Liver (tissue), 3 donors: ENCODE measurements around the gene MDP1.

Experiments used
- CTCF ChIP-seq: fragments of 150-350 bp; IDR thresholded peaks from 2 replicates; pipeline ENCODE4 v1.5.1; 2017; ENCODE audit warnings: improper control_type of control experiment, low read depth, low read length; ENCODE audit not compliant: missing input control
- GABPA ChIP-seq, 2 donors: IDR thresholded peaks in 1 of 2; conservative IDR thresholded peaks in 1 of 2; 2 replicates each; pipeline ENCODE4 v1.6.1; 2016; ENCODE audit warnings: antibody characterized with exemption in 2 of 2, mild to moderate bottlenecking in 1 of 2, moderate library complexity in 1 of 2
- donor health status: healthy.
- donor health status: healthy.

- no peak for TF ChIP-seq CTCF
- no peak for TF ChIP-seq GABPA (IDR thresholded peaks at IDR 0.05 in 1 of 2, conservative IDR thresholded peaks at IDR 0.05 in 1 of 2)
Measured at GRCh38 chr14:24165785-24166184, 50.1 kb downstream of the MDP1 start.
